Measurements from ENCODE around the gene CABP2. TPM values are rescaled to one million over a fixed set of nuclear protein-coding genes. Genes with fewer than 3 reads are reported as not detected.
"Not testable (repeated sequence)": the region's sequence is repeated elsewhere in the genome, so short reads cannot be mapped to it uniquely, and the experiment has no call there.

CABP2 gene
- total RNA-seq, 1 experiment from 2014 or later = not detected

DNA sequence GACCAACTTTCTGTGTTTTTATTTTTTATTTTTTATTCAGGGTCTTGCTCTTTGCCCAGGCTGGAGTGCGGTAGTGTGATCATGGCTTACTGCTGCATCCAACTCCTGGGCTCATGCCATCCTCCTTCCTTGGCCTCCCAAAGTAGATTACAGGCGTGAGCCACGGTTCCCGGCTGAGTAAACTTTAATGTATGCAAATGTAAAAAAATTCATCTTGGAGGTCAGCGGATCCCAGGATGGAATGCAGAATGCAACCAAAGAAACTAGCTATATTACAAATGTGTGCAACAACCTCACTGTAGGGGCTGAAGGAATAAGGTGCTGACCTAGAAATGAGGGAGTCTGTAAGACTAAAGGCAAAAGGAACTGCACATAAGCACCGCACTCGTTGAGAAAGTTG, 9.1 kb downstream of the CABP2 start:
- Histone ChIP-seq H4K20me1 (ENCODE audit: control insufficient read depth, insufficient read depth, insufficient read length) (no peaks in the 10 kb centered on the region), H3K56ac (ENCODE audit: insufficient read length, low read depth, low read length) (no peak overlapping the region), H4K5ac (ENCODE audit: insufficient read length, low read depth, low read length) (no peak overlapping the region), H2BK120ac (ENCODE audit: low read depth, low read length, poor library complexity, severe bottlenecking) (no peak overlapping the region), H3K9ac (ENCODE audit: extremely low read depth, insufficient read length, low read length) (no peak overlapping the region), H3K4me2 (ENCODE audit: insufficient read depth, insufficient read length, low read length) (no peak overlapping the region), H3K23ac (ENCODE audit: insufficient read length, low read depth, low read length) (no peak overlapping the region), H3K4me1 (ENCODE audit: insufficient read depth, low read length) (no peaks in the 10 kb centered on the region), H3K27ac (ENCODE audit: insufficient read length, low read depth, low read length) (no peak overlapping the region), H3K9me3 (ENCODE audit: control insufficient read depth, low read depth, low read length) (no peaks in the 10 kb centered on the region), H3K79me1 (ENCODE audit: insufficient read depth, low read depth, low read length, poor library complexity, severe bottlenecking) (no peaks in the 10 kb centered on the region), H2AK5ac (ENCODE audit: insufficient read length, low read length) (no peak overlapping the region), H3K14ac (ENCODE audit: insufficient read depth, low read length) (no peak overlapping the region), H3K79me2 (ENCODE audit: insufficient read depth, low read length) (peaks cover 2% of the 10 kb centered on the region; the same call in 1 of the 2 replicates), H3K27me3 (ENCODE audit: insufficient read depth, low read length) (no peaks in the 10 kb centered on the region), H4K8ac (replicated peaks; ENCODE audit: insufficient read length, low read depth, low read length) (no peak overlapping the region), H3K4ac (ENCODE audit: low read depth, low read length) (no peak overlapping the region), H3T11ph (ENCODE audit: low read length) (no peak overlapping the region), H2BK5ac (ENCODE audit: insufficient read length, low read length) (no peak overlapping the region), H2BK20ac (ENCODE audit: low read depth, low read length, poor library complexity, severe bottlenecking) (no peak overlapping the region), H3K18ac (ENCODE audit: insufficient read length, low read depth, low read length) (no peak overlapping the region), H3K23me2 (ENCODE audit: insufficient read length, low read depth, low read length, poor library complexity, severe bottlenecking) (no peaks in the 10 kb centered on the region), H2AFZ (ENCODE audit: low read length) (no peak overlapping the region), H4K91ac (ENCODE audit: insufficient read length, low read depth, low read length) (no peak overlapping the region), H2BK12ac (ENCODE audit: insufficient read length, low read depth, low read length) (no peak overlapping the region), H2BK15ac (ENCODE audit: low read depth, low read length) (no peak overlapping the region)
- peaks cover 52% of the 10 kb centered on the region for H3K27me3 Mint-ChIP-seq (ENCODE audit: low read depth)
- no peaks in the 10 kb centered on the region for H3K36me3 Mint-ChIP-seq (ENCODE audit: insufficient read depth in 1 of 3, low read depth in 3 of 3)
- no CpG with 5 or more reads among the region's 7 CpGs for WGBS (ENCODE audit: extremely low coverage, insufficient read length, low lambda C conversion rate)
- no peak for DNase-seq
- TF ChIP-seq, protein P1, sequence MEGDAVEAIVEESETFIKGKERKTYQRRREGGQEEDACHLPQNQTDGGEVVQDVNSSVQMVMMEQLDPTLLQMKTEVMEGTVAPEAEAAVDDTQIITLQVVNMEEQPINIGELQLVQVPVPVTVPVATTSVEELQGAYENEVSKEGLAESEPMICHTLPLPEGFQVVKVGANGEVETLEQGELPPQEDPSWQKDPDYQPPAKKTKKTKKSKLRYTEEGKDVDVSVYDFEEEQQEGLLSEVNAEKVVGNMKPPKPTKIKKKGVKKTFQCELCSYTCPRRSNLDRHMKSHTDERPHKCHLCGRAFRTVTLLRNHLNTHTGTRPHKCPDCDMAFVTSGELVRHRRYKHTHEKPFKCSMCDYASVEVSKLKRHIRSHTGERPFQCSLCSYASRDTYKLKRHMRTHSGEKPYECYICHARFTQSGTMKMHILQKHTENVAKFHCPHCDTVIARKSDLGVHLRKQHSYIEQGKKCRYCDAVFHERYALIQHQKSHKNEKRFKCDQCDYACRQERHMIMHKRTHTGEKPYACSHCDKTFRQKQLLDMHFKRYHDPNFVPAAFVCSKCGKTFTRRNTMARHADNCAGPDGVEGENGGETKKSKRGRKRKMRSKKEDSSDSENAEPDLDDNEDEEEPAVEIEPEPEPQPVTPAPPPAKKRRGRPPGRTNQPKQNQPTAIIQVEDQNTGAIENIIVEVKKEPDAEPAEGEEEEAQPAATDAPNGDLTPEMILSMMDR (conservative IDR thresholded peaks at IDR 0.05) = no peak
- H3K4me1 Mint-ChIP-seq = peaks cover 1 to 2% of the 10 kb centered on the region in 2 experiments
- H3K27ac Mint-ChIP-seq = no peak overlapping the region
- H3K9me3 Mint-ChIP-seq = no peaks in the 10 kb centered on the region; a peak in 1 of 5 replicates
- no peak overlapping the region for H3K4me3 Mint-ChIP-seq

DNA sequence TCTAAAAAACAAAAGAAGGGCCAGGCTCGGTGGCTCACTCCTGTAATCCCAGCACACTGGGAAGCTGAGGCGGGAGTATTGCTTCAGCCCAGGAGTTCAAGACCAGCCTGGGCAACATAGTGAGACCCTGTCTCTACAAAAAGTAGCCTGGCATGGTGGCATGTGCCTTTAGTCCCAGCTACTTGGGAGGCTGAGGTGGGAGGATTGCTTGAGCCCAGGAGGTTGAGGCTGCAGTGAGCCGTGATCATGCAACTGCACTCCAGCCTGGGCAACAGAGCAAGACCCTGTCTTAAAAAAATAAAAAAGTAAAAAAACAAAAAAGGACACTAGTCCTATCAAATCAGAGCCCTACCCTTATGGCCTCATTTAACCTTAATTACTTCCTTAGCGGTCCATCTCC, 11.7 kb downstream of the CABP2 start:
- peaks cover 45% of the 10 kb centered on the region for H3K27me3 Mint-ChIP-seq (ENCODE audit: low read depth)

More for the DNA sequence above, 11.7 kb downstream of the CABP2 start:
- DNase-seq; H2AFZ ChIP-seq (ENCODE audit: low read length); H2BK5ac ChIP-seq (ENCODE audit: insufficient read length, low read length); H3K9me3 ChIP-seq (ENCODE audit: control insufficient read depth, low read depth, low read length); H3K27me3 ChIP-seq (ENCODE audit: insufficient read depth, low read length); H2AK5ac ChIP-seq (ENCODE audit: insufficient read length, low read length); H3K56ac ChIP-seq (ENCODE audit: insufficient read length, low read depth, low read length); H3K9me3 Mint-ChIP-seq; H4K91ac ChIP-seq (ENCODE audit: insufficient read length, low read depth, low read length); H3K4me1 ChIP-seq (ENCODE audit: insufficient read depth, low read length); H3K36me3 Mint-ChIP-seq (ENCODE audit: insufficient read depth in 1 of 3, low read depth in 3 of 3); H3K4me2 ChIP-seq (ENCODE audit: insufficient read depth, insufficient read length, low read length); H3K27ac ChIP-seq (ENCODE audit: insufficient read length, low read depth, low read length); H4K5ac ChIP-seq (ENCODE audit: insufficient read length, low read depth, low read length); H2BK120ac ChIP-seq (ENCODE audit: low read depth, low read length, poor library complexity, severe bottlenecking); H3K9ac ChIP-seq (ENCODE audit: extremely low read depth, insufficient read length, low read length); H4K20me1 ChIP-seq (ENCODE audit: control insufficient read depth, insufficient read depth, insufficient read length); H3K18ac ChIP-seq (ENCODE audit: insufficient read length, low read depth, low read length); H3K79me1 ChIP-seq (ENCODE audit: insufficient read depth, low read depth, low read length, poor library complexity, severe bottlenecking); H3K23me2 ChIP-seq (ENCODE audit: insufficient read length, low read depth, low read length, poor library complexity, severe bottlenecking); H4K8ac ChIP-seq (replicated peaks; ENCODE audit: insufficient read length, low read depth, low read length); H3K27ac Mint-ChIP-seq; H3K4ac ChIP-seq (ENCODE audit: low read depth, low read length); H3T11ph ChIP-seq (ENCODE audit: low read length); H2BK12ac ChIP-seq (ENCODE audit: insufficient read length, low read depth, low read length); H2BK20ac ChIP-seq (ENCODE audit: low read depth, low read length, poor library complexity, severe bottlenecking); H2BK15ac ChIP-seq (ENCODE audit: low read depth, low read length); H3K23ac ChIP-seq (ENCODE audit: insufficient read length, low read depth, low read length); H3K79me2 ChIP-seq (ENCODE audit: insufficient read depth, low read length); H3K14ac ChIP-seq (ENCODE audit: insufficient read depth, low read length); H3K4me3 Mint-ChIP-seq: not testable (repeated sequence)
- WGBS (ENCODE audit: extremely low coverage, insufficient read length, low lambda C conversion rate) = no CpG with 5 or more reads among the region's 4 CpGs
- peaks cover 12 to 14% of the 10 kb centered on the region in 2 experiments for H3K4me1 Mint-ChIP-seq
